ENCODE measurements around the gene TUBAL3. TPM values are rescaled to one million over a fixed set of nuclear protein-coding genes. Genes with fewer than 3 reads are reported as not detected.

The TUBAL3 gene
- total RNA-seq, 1 donor from 2014 or later = not detected

- DNase-seq (ENCODE audit: low spot score) = no peak
- Mint-ChIP-seq H3K9me3 (ENCODE audit: unreplicated experiment) (no peaks in the 10 kb centered on the region), H3K4me3 (ENCODE audit: unreplicated experiment) (no peak overlapping the region), H3K36me3 (ENCODE audit: low read depth, unreplicated experiment) (peaks cover 6% of the 10 kb centered on the region), H3K4me1 (ENCODE audit: unreplicated experiment) (peaks cover 21% of the 10 kb centered on the region), H3K27me3 (ENCODE audit: unreplicated experiment) (peaks cover 1% of the 10 kb centered on the region), H3K27ac (ENCODE audit: unreplicated experiment) (peak overlapping the region; percentile 37)
- no peak for TF ChIP-seq CTCF (IDR thresholded peaks at IDR 0.05; ENCODE audit: unreplicated experiment)
Observed at GRCh38 chr10:5449227-5449626, 44.6 kb upstream of the TUBAL3 start.

GRCh38 chr10:5448333-5449001 lies 43.8 kb upstream of the TUBAL3 start:
- no peak for TF ChIP-seq CTCF (IDR thresholded peaks at IDR 0.05; ENCODE audit: unreplicated experiment)
- Mint-ChIP-seq H3K4me1 (ENCODE audit: unreplicated experiment) (peaks cover 21% of the 10 kb centered on the region), H3K4me3 (ENCODE audit: unreplicated experiment) (peak overlapping the region; percentile 86), H3K36me3 (ENCODE audit: low read depth, unreplicated experiment) (no peaks in the 10 kb centered on the region), H3K27me3 (ENCODE audit: unreplicated experiment) (peaks cover 1% of the 10 kb centered on the region), H3K27ac (ENCODE audit: unreplicated experiment) (peak overlapping the region; percentile 70), H3K9me3 (ENCODE audit: unreplicated experiment) (no peaks in the 10 kb centered on the region)
- DNase-seq (ENCODE audit: low spot score) = no peak

- peaks cover 1% of the 10 kb centered on the region for H3K27me3 Mint-ChIP-seq (ENCODE audit: unreplicated experiment)
- no peaks in the 10 kb centered on the region for H3K36me3 Mint-ChIP-seq (ENCODE audit: low read depth, unreplicated experiment)
- no peak for DNase-seq (ENCODE audit: low spot score)
- H3K4me1 Mint-ChIP-seq (ENCODE audit: unreplicated experiment) = peaks cover 21% of the 10 kb centered on the region
- no peak for TF ChIP-seq CTCF (IDR thresholded peaks at IDR 0.05; ENCODE audit: unreplicated experiment)
- H3K27ac Mint-ChIP-seq (ENCODE audit: unreplicated experiment) = peak overlapping the region; percentile 67
- peak overlapping the region; percentile 91 for H3K4me3 Mint-ChIP-seq (ENCODE audit: unreplicated experiment)
- no peaks in the 10 kb centered on the region for H3K9me3 Mint-ChIP-seq (ENCODE audit: unreplicated experiment)
Observed at GRCh38 chr10:5447611-5448071, 43.0 kb upstream of the TUBAL3 start.

- DNase-seq (ENCODE audit: low spot score) = no peak
Observed at GRCh38 chr10:5447056-5447455, 42.4 kb upstream of the TUBAL3 start.

More at GRCh38 chr10:5447056-5447455, 42.4 kb upstream of the TUBAL3 start:
- Mint-ChIP-seq H3K4me1 (ENCODE audit: unreplicated experiment) (peaks cover 21% of the 10 kb centered on the region), H3K9me3 (ENCODE audit: unreplicated experiment) (no peaks in the 10 kb centered on the region), H3K27ac (ENCODE audit: unreplicated experiment) (peak overlapping the region; percentile 87), H3K27me3 (ENCODE audit: unreplicated experiment) (peaks cover 3% of the 10 kb centered on the region), H3K36me3 (ENCODE audit: low read depth, unreplicated experiment) (no peaks in the 10 kb centered on the region), H3K4me3 (ENCODE audit: unreplicated experiment) (peak overlapping the region; percentile 91)
- TF ChIP-seq CTCF (IDR thresholded peaks at IDR 0.05; ENCODE audit: unreplicated experiment) = no peak

Measured in endothelial cell (in vitro differentiated cells).